Caco-2 (cell line): Measurements from ENCODE around the gene BGN. TPM values are rescaled to one million over a fixed set of nuclear protein-coding genes. Genes with fewer than 3 reads are reported as not detected.

Source experiments
- BruUV-seq: library from RNA; stranded (reverse); fragments of 400-500 nt; replicated peaks from 2 replicates; lab custom pipeline; 2021; lab: Mats Ljungman, UMichigan
- CTCF ChIA-PET: fragments of 300-600 bp; sonication (Branson Sonifier 250); formaldehyde crosslinking; loops from one replicate; lab custom pipeline; 2022; ENCODE audit warnings: antibody characterized with exemption; lab: Charles Lee
- POLR2A ChIA-PET: fragments of 300-600 bp; sonication (Branson Sonifier 250); formaldehyde crosslinking; loops from one replicate; lab custom pipeline; 2022; ENCODE audit warnings: antibody characterized with exemption; lab: Charles Lee
- DNase-seq, 2 experiments: peaks; one replicate each; pipeline versions ENCODE4 v3.0.0 to v3.0.0-alpha.2; 2020 to 2022
- H3K27me3 ChIP-seq: replicated peaks from 2 replicates; pipeline ENCODE4 v1.6.0; 2011; ENCODE audit warnings: low read length; ENCODE audit not compliant: control insufficient read depth, insufficient read depth
- H3K36me3 ChIP-seq: 2 replicates; pipeline ENCODE4 v1.5.1; 2011; ENCODE audit warnings: low read length; ENCODE audit not compliant: control insufficient read depth, insufficient read depth
- H3K4me1 ChIP-seq: fragments of 250-450 bp; sonication (Bioruptor Pico); 2 replicates; pipeline ENCODE4 v1.5.1; 2020; ENCODE audit warnings: mild to moderate bottlenecking
- H3K4me3 ChIP-seq: 2 replicates; pipeline ENCODE4 v1.5.1; 2011; ENCODE audit warnings: low read depth, mild to moderate bottlenecking, control low read depth, low read length
- H3K9me3 ChIP-seq: fragments of 250-450 bp; sonication (Bioruptor Pico); 2 replicates; pipeline ENCODE4 v1.5.1; 2020; ENCODE audit warnings: mild to moderate bottlenecking, moderate library complexity
- H3K27ac Mint-ChIP-seq: one replicate; pipeline ENCODE4 v1.8.0; 2022; ENCODE audit warnings: mixed read lengths; ENCODE audit not compliant: unreplicated experiment
- H3K27me3 Mint-ChIP-seq: one replicate; pipeline ENCODE4 v1.8.0; 2022; ENCODE audit warnings: mixed read lengths; ENCODE audit not compliant: insufficient read depth, unreplicated experiment
- H3K36me3 Mint-ChIP-seq: one replicate; pipeline ENCODE4 v1.8.0; 2022; ENCODE audit warnings: mild to moderate bottlenecking, mixed read lengths; ENCODE audit not compliant: insufficient read depth, unreplicated experiment
- H3K4me1 Mint-ChIP-seq: one replicate; pipeline ENCODE4 v1.8.0; 2022; ENCODE audit warnings: low read depth, mixed read lengths; ENCODE audit not compliant: unreplicated experiment
- H3K4me3 Mint-ChIP-seq: one replicate; pipeline ENCODE4 v1.8.0; 2022; ENCODE audit warnings: mild to moderate bottlenecking, moderate library complexity, mixed read lengths; ENCODE audit not compliant: unreplicated experiment
- H3K9me3 Mint-ChIP-seq: one replicate; pipeline ENCODE4 v1.8.0; 2022; ENCODE audit warnings: mixed read lengths; ENCODE audit not compliant: unreplicated experiment
- intact Hi-C: fragments of 100-400 bp; cut with micrococcal nuclease; formaldehyde crosslinking; loops from one replicate; pipeline ENCODE4 v1.10.0; 2022; ENCODE audit not compliant: unreplicated experiment
- total RNA-seq: library from RNA; stranded (reverse); gene quantifications from 2 replicates; pipeline ENCODE4 v1.2.3, GENCODE V29; 2022
- TF ChIP-seq, protein P1 (sequence below), 2 experiments: fragments of 200-600 bp in 1 of 2; IDR thresholded peaks; 1 replicate in 1 of 2; 2 replicates in 1 of 2; pipeline versions ENCODE4 v1.5.1 to v1.8.0; 2011 to 2022; ENCODE audit warnings: antibody characterized with exemption in 1 of 2, control low read depth in 1 of 2, inconsistent platforms in 1 of 2, low read depth in 1 of 2, low read length in 1 of 2, mild to moderate bottlenecking in 1 of 2, moderate library complexity in 1 of 2; ENCODE audit not compliant: insufficient read depth in 1 of 2, severe bottlenecking in 1 of 2, unreplicated experiment in 1 of 2

Gene BGN
- total RNA-seq, 1 experiment from 2014 or later: 9.9 TPM

DNA sequence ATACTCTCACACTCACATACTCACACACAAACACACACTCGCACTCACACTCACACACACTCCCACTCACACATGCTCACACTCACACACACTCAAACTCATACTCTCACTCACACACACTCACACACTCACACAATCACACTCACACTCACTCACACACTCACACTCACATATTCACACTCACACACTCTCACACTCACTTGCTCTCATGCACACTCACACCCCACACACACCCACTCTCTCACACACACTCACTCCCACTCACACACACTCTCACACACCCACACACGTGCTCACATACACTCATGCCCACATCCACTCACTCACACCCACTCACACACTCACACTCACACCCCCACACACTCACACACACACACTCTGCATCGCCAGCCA is 17.7 kb downstream of the BGN start:
- no TSS peak for BruUV-seq
- Histone ChIP-seq H3K4me3 (no peak overlapping the region), H3K9me3 (no peaks in the 10 kb centered on the region), H3K36me3 (no peaks in the 10 kb centered on the region), H3K4me1 (no peaks in the 10 kb centered on the region), H3K27me3 (no peaks in the 10 kb centered on the region)
- H3K27me3 Mint-ChIP-seq: peaks cover 3% of the 10 kb centered on the region
- H3K4me1 Mint-ChIP-seq: no peaks in the 10 kb centered on the region
- no peak overlapping the region for H3K27ac Mint-ChIP-seq
- no peak overlapping the region for H3K4me3 Mint-ChIP-seq
- TF ChIP-seq, protein P1, sequence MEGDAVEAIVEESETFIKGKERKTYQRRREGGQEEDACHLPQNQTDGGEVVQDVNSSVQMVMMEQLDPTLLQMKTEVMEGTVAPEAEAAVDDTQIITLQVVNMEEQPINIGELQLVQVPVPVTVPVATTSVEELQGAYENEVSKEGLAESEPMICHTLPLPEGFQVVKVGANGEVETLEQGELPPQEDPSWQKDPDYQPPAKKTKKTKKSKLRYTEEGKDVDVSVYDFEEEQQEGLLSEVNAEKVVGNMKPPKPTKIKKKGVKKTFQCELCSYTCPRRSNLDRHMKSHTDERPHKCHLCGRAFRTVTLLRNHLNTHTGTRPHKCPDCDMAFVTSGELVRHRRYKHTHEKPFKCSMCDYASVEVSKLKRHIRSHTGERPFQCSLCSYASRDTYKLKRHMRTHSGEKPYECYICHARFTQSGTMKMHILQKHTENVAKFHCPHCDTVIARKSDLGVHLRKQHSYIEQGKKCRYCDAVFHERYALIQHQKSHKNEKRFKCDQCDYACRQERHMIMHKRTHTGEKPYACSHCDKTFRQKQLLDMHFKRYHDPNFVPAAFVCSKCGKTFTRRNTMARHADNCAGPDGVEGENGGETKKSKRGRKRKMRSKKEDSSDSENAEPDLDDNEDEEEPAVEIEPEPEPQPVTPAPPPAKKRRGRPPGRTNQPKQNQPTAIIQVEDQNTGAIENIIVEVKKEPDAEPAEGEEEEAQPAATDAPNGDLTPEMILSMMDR (IDR thresholded peaks at IDR 0.05; ENCODE audit: insufficient read depth in 1 of 2, low read depth in 1 of 2, low read length in 1 of 2, severe bottlenecking in 1 of 2, unreplicated experiment in 1 of 2): no peak
- CTCF ChIA-PET: no interaction called here
- DNase-seq: no peak
- no peaks in the 10 kb centered on the region for H3K36me3 Mint-ChIP-seq
- intact Hi-C loops: no loop called here
- POLR2A ChIA-PET: no interaction called here
- H3K9me3 Mint-ChIP-seq: no peaks in the 10 kb centered on the region

DNA sequence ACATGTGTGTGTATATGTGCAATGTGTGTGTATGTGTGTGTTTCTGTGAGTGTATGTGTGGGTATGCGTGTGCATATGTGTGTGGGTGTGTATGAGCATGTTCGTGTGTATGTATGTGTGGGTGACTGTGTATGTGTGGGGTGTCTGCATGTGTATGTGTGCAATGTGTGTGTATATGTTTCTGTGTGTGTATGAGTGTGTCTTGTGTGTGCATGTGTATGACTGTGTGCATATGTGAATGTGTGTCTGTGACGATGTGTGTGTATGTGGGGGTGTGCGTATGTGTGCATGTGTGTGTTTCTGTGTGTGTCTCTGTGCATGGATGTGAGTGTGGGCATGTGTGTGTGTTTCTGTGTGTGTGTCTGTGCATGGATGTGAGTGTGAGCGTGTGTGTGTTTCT is 18.5 kb downstream of the BGN start:
- BruUV-seq: no TSS peak
- CTCF ChIA-PET: no interaction called here

GRCh38 chrX:153514259-153514658 is 19.5 kb downstream of the BGN start:
- H3K4me3 ChIP-seq: no peak overlapping the region
- CTCF ChIA-PET: no interaction called here
- Mint-ChIP-seq H3K4me1 (no peaks in the 10 kb centered on the region), H3K36me3 (no peaks in the 10 kb centered on the region), H3K9me3 (no peaks in the 10 kb centered on the region), H3K27me3 (no peaks in the 10 kb centered on the region), H3K27ac (no peak overlapping the region), H3K4me3 (no peak overlapping the region)
- DNase-seq: no peak
- intact Hi-C loops: no loop called here
- BruUV-seq: no TSS peak
- H3K9me3 ChIP-seq: no peaks in the 10 kb centered on the region
- TF ChIP-seq, protein P1 (IDR thresholded peaks at IDR 0.05; ENCODE audit: insufficient read depth in 1 of 2, low read depth in 1 of 2, low read length in 1 of 2, severe bottlenecking in 1 of 2, unreplicated experiment in 1 of 2): no peak
- no peaks in the 10 kb centered on the region for H3K36me3 ChIP-seq
- no peaks in the 10 kb centered on the region for H3K27me3 ChIP-seq
- H3K4me1 ChIP-seq: no peaks in the 10 kb centered on the region
- POLR2A ChIA-PET: no interaction called here

More for the DNA sequence above, 18.5 kb downstream of the BGN start:
- POLR2A ChIA-PET: no interaction called here
- Mint-ChIP-seq H3K36me3 (no peaks in the 10 kb centered on the region), H3K9me3 (no peaks in the 10 kb centered on the region), H3K4me1 (no peaks in the 10 kb centered on the region), H3K4me3 (no peak overlapping the region), H3K27ac (no peak overlapping the region), H3K27me3 (peaks cover 3% of the 10 kb centered on the region)
- H3K4me3 ChIP-seq: no peak overlapping the region
- DNase-seq: no peak
- TF ChIP-seq, protein P1 (IDR thresholded peaks at IDR 0.05; ENCODE audit: insufficient read depth in 1 of 2, low read depth in 1 of 2, low read length in 1 of 2, severe bottlenecking in 1 of 2, unreplicated experiment in 1 of 2): no peak
- H3K9me3 ChIP-seq: no peaks in the 10 kb centered on the region
- H3K4me1 ChIP-seq: no peaks in the 10 kb centered on the region
- H3K36me3 ChIP-seq: no peaks in the 10 kb centered on the region
- intact Hi-C loops: no loop called here
- H3K27me3 ChIP-seq: no peaks in the 10 kb centered on the region
